UCSD-AML1 (cell line): ENCODE measurements around the gene TOP3B.

Source experiments
- DNase-seq: peaks from one replicate; lab custom pipeline; 2025; ENCODE audit not compliant: unreplicated experiment; lab: John Stamatoyannopoulos, UW

TOP3B gene

GRCh38 chr22:22011964-22012363 lies 29.4 kb upstream of the TOP3B start:
- no peak for DNase-seq

DNA sequence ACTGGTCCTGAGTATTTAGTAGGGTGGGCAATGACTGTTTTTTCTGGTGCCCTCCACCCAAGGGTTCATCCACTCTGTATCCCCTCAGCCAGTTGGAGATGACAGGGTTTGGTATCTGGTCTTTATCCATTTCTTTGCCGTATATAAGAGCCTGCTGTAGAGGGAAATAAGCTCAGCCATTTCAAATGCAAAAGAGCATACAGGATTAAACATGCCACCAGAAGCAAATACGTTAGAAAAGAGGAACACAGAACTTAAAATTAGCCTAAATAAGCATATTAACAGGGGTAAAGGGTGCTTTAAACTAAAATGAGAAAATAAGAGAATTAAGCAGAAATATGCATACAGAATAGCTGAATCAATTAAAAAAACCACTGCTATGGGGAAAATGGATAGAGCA lies 27.8 kb upstream of the TOP3B start:
- DNase-seq: no peak

- DNase-seq: no peak
Observed at GRCh38 chr22:22009661-22010060, 27.1 kb upstream of the TOP3B start.

GRCh38 chr22:22006596-22006990 lies 24.0 kb upstream of the TOP3B start:
- DNase-seq: no peak

DNA sequence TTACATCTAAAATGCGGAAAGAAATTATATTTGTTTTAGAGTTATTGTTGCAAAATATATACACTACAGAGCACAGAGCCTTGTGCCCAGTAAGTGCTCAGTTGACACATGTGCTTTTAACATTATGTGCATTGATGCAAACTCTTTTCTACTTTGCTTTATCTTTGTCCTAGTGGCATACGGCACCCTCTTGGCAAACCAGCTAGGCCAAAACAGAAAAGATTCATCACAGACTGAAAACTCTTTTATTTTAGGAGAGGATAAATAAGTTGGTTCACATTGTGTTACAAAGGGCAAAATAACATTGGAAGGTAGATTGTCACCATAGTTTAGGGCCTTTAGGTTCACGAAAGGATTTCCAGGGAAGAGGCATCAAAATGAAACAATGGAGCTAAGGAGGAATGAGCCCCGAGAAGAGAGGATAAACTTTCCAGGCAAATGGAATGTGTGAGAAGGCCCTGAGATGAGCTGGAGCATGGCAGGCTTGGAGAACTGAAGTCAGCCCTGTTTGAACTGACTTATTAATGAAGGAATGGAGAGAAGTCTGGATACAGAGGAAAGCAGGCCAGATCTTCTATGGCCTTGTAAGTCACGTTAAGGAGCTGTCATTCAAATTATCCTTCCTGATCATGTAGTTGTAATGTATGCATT lies 23.5 kb upstream of the TOP3B start:
- DNase-seq: no peak

DNA sequence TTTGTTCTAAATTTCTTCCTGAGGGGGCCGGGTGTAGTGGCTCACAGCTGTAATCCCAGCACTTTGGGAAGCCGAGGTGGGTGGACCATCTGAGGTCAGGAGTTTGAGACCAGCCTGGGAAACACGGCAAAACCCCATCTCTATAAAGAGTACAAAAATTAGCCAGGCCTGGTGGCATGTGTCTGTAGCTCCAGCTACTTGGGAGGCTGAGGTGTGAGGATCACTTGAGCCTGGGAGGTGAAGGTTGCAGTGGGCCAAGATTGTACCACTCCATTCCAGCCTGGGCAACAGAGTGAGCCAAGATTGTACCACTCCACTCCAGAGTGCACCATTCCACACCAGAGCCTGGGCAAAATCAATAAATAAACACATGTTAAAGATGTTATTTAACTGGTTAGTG lies 20.6 kb upstream of the TOP3B start:
- DNase-seq: no peak

- no peak for DNase-seq
Observed at GRCh38 chr22:22002526-22003055, 20.0 kb upstream of the TOP3B start.

- DNase-seq: no peak
Observed at GRCh38 chr22:22001664-22002525, 19.3 kb upstream of the TOP3B start.

- DNase-seq: no peak
Observed at GRCh38 chr22:21998595-21999247, 16.1 kb upstream of the TOP3B start.

- DNase-seq: no peak
Observed at GRCh38 chr22:21996175-21996720, 13.7 kb upstream of the TOP3B start.

DNA sequence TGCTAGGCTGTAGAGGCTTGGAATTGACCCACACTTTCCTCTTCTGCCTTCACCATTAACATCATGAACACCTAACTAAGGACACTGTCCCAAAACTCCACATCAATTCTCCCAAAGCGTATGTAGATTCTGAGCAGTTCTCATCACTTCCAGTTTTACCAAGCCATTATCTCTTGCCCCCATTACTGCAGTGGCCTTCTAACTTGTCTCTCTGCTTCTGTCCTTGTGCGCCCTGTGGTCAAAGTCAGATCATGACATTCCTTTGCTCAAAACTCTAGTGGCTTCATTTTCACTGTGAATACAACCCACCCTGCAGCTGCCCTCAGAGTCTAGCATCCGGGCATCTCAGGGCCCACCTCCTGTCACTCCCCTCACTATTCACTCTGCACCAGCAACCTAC lies 13.1 kb upstream of the TOP3B start:
- DNase-seq: no peak

GRCh38 chr22:21994881-21995444 lies 12.4 kb upstream of the TOP3B start:
- DNase-seq: no peak

DNA sequence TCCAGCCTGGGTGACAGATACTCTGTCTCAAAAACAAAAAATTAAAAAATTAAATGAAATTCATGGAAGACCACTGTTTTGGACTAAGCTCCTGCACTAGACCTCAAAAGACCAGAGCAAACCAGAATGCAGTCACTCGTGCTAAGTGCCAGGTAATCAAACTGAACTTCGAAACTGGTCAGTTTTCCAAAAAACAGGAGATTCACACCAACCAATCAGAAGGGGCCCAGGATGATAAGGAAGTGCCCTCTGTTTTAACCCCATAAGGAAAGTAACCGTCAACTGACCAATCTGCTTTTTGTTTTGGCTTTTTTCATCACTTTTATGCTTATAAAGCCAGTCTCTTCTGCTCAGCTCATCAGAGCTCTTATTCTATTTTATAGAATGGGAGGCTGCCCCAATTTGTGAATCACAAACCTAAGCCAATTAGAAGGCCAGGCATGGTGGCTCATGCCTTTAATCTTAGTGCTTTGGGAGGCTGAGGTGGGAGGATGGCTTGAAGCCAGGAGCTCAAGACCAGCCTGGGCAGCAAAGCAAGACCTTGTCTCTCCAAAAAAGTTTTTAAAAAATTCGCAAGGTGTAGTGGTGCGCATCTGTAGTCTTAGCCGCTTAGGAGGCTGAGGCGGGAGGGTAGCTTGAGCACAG lies 10.1 kb upstream of the TOP3B start:
- no peak for DNase-seq

- no peak for DNase-seq
Observed at GRCh38 chr22:21991774-21992173, 9.2 kb upstream of the TOP3B start.

- DNase-seq: no peak
Observed at GRCh38 chr22:21991304-21991596, 8.7 kb upstream of the TOP3B start.

DNA sequence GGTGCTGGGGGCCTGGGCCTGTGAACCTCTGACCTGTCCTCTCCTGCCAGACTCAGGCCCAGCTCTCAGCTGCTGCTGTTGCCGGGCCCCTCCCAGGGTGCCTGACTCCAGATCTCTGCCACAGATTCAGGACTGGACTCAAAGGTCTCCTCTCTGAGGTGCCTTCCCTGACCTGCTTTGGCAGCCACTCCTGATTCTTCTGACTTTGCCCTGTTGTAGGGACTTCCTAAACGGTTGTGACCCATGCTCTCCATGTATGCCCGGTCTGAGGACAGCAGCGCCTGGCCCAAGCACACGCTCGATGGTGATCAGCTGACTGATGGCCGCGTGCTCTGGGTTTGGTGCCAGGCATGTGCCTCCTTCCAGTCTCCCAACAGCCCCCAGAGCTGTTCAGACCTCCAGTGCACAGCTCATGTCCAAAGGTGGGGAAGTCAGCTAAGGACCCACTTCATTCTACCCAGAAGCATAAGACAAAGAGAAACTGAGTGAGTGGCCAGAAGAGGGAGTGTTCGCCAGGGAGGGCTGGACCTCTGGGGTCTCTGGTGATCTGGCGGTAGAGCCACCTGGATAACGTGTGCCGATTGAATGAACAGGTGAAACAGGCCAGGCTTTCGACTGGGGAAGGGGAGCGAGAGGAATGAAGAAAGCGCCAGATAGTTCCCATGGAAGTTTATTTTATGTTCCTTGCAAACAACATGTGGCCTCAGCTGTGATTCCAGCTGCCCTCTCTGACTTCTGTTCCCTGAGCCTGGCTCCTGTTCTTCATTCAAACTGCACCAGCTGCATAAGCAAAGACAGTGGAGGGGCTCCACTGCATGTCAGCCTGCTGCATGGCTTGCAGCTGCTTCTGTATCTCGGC lies 8.1 kb upstream of the TOP3B start:
- DNase-seq: no peak

DNA sequence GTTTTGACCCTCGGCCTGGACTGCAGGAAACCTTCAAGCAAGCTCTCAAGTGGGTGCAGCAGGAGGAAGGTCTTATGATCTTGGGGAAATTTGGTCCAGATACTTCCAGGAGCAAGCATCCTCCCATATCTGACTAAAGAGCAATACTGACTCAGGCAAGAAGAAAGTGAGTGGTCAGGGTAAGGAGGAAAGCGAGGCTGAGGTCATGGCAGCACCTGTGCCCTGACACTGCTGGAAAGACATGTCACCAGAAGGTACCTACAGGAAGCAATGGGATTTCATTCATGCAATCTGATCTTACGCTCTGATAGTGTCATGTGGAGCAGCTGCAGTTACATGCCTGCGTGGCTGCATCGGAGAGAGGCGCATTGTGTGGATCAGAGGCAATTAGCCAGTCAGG lies 6.5 kb upstream of the TOP3B start:
- DNase-seq: no peak

DNA sequence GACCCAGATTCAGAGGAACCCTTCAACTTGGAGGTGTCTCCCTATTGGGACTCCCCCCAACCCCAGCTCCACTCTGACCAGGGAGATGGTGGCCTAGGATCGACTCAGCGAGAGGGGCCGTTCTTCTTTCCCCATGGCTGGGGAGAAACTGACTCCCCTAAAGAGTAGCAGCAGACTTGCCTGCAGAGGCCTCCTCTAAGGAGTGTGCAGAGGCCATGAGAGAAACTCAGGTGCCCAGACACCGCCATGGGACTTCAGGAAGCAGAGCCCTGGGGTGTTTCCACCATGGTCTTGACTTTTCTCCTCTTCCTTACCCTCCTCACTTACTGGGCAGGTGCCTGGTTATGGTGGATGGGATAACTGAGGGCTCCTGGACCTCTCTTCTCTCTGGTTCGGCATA lies 2.6 kb upstream of the TOP3B start:
- DNase-seq: no peak

DNA sequence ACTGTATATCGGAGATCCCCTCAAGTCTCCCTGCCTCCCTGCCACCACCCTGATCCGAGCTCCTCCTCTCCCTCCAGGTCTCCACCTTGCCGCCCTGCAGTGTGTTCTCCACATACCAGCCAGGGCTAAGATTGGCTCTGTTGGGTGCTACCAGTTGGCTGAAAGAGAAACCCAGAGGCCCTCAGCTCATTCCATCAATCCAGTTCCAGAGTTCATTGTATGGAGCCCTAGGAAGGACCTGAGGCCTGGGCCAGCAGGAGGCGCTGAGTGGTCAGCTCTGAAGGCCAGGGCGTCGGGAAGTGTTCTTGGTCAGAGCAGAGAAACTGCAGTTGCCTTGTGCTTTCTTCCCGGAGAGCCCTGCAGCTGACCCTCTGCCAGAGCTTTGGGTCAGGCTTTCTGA lies 2.2 kb upstream of the TOP3B start:
- DNase-seq: no peak

- no peak for DNase-seq
Observed at GRCh38 chr22:21981874-21982273, 713 bp downstream of the TOP3B start.
